GM03348 (cell line): Measurements from ENCODE around the gene RPS14.
"Not testable (repeated sequence)": the region's sequence is repeated elsewhere in the genome, so short reads cannot be mapped to it uniquely, and the experiment has no call there.

Experiments used
- DNase-seq: peaks from one replicate; pipeline ENCODE4 v3.0.0; 2012; ENCODE audit warnings: low spot score

Gene RPS14

GRCh38 chr5:150479416-150479815 is 29.9 kb upstream of the RPS14 start:
- no peak for DNase-seq

- not testable (repeated sequence) for DNase-seq
Observed at GRCh38 chr5:150476568-150476967, 27.0 kb upstream of the RPS14 start.

DNA sequence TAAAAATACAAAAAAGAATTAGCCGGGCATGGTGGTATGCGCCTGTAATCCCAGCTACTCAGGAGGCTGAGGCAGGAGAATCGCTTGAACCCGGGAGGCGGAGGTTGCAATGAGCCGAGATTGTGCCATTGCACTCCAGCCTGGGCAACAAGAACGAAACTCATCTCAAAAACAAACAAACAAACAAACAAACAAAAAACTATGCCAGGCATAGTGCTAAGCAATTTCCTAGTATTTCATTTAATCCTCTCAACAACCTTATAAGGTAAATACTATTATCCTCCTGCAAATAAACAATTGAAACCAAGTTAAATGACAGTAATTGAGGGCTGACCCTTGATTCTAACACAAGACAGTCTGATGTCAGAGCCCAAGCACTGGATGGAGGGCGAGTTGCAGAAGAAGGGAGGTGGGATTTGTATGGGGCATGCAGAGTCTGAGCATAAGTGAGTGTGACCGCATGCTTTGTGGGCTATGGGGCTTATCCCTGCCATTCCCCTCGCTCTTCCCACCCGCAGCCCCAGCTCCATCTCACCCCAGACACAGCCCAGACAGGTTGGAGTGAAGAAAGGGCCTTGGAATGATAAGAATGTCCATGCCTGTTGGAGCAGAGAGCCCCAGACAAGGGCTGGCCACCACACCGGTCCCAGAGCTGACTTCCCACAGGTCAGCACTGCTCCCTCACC is 24.3 kb upstream of the RPS14 start:
- peak; percentile 63 for DNase-seq

DNA sequence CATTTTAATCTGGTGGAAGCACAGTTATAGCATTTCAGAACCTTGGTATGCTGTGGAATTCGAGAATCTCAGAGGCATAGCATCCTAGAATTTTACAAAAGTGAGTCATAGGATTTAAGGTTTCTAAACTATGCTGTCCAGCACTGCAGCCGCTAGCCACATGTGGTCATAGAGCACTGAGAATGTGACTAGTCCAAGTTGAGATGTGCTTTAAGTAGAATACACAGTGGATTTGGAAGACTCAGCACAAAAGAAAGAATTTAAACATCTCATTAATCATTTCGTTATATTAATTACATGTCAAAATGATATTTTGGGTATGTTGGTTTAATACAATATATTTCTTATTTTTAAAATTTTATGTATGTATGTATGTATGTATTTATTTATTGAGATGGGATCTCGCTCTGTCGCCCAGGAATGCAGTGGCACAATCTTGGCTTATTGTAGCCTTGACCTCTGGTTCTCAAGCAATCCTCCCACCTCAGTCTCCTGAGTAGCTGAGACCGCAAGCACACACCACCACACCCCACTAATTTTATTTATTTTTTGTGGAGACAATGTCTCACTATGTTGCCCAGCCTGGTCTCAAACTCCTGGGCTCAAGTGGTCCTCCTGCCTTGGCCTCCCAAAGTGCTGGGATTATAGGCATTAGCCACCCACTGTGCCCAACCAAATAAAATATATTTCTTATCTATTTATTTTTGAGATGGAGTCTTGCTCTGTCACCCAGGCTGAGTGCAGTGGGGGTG is 20.4 kb upstream of the RPS14 start:
- DNase-seq: peak; percentile 80

- DNase-seq: no peak
Observed at GRCh38 chr5:150468206-150468605, 18.7 kb upstream of the RPS14 start.

DNA sequence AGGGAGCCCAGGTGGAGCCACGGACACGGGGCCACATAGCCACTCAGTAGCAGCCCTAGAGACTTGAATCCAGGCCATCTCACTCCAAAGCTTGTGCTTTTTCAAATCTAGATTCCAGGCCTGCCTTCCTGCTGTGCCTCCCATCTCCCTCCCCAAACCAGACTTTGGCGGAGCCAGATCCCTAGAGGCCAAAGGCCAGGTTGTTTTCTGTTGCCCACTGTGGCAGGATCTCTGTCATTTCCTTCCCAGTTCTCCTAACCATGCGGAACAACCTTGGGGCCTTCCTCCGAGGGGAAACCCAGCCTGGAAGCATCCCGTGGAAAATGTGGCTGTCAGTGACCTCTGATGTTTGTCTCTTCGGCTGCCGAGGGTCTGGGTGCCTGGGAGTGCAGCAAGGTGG is 16.4 kb upstream of the RPS14 start:
- no peak for DNase-seq

DNA sequence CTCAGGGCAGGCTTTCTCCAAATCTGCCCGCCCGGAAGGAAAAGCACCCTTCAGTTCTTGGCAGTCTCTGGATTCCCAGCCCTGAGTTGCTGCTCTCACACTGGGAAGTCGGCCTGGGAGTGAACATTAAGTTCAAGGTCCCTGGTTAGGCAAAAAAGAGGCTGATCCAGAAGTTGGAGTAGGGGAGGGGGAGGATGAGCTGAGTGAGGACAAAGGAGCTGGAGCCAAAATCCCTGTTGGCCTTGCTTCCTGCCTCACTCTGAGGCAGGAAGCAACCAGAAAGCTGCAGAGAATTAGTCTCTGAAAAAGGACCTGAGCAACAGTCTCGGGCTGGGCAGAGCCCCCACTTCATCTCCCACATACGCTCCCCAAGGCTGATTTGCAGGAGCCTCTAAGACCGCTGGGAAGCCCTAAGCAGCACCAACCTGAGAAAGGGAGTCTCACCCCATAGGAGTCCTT is 15.0 kb upstream of the RPS14 start:
- peak; percentile 54 for DNase-seq

- no peak for DNase-seq
Observed at GRCh38 chr5:150461231-150461630, 11.7 kb upstream of the RPS14 start.

DNA sequence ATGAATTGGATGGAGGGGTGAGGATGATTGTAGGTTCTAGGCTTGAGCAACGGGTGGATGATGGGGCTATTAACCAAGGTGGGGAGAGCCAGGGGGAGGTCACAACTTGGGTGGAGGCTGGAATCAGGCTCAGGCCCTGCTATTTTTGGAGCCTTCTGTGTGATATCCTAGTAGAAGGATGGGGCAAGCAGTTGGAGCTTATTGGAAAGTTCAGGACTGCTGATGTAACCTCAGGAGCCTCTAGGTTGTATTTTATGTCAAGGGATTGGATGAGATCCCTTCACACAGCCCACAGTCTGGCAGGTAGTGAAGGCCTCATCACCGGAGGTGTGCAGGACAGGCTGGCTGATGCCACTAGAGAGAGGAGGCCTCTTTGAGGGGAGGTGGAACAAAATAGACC is 11.2 kb upstream of the RPS14 start:
- DNase-seq: no peak

GRCh38 chr5:150458802-150459557 is 9.4 kb upstream of the RPS14 start:
- DNase-seq: peak; percentile 93

- no peak for DNase-seq
Observed at GRCh38 chr5:150457562-150458240, 8.2 kb upstream of the RPS14 start.

- no peak for DNase-seq
Observed at GRCh38 chr5:150457121-150457520, 7.6 kb upstream of the RPS14 start.

DNA sequence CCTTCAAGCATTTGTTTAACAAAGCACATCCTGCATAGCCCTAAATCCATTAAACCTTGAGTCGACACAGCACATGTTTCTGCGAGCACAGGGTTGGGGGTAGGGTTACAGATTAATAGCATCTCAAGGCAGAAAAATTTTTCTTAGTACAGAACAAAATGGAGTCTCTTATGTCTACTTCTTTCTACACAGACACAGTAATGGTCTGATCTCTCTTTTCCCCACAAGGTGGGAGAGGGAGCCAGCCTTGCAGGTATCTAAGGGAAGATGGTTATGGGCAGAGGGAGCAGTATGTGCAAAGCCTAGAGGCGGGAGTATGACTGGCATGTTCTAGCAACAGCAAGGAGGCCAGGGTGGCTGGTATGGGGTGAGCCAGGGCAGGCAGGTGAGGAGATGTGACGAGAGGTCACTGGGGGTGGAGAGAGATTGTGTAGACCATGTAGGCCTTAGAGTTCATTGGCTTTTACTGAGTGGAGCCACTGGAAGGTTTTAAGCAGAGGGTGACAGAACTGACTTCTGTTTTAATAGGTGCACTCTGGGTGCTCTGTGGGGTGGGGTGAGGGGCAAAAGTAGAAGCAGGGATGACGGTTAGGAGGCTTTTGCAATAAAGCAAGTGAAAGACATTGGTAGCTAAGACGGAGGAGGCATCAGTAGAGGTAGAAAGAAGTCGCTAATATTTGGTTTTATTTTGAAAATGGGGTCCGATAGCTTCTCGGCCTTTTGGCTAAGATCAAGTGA is 5.1 kb upstream of the RPS14 start:
- no peak for DNase-seq

GRCh38 chr5:150454027-150454426 is 4.5 kb upstream of the RPS14 start:
- DNase-seq: not testable (repeated sequence)

DNA sequence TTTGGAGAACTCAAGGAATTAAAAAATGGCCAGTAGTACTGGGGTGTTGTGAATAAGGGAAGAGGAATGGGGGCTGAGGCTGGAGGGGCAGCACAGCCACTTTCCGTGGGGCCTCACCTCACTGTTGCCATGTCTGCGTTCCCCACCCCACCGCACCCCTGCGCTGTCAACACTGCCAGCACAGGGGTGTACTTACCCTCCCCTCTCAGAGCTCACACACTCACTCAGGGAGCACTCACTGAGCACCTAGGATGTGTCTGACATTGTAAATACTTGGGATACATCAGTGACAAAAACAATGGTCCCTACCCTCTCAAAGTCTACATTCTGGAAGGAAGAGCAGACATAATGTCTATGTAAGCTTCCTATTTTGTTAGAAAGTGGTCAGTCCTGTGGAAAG is 3.4 kb upstream of the RPS14 start:
- DNase-seq: no peak

DNA sequence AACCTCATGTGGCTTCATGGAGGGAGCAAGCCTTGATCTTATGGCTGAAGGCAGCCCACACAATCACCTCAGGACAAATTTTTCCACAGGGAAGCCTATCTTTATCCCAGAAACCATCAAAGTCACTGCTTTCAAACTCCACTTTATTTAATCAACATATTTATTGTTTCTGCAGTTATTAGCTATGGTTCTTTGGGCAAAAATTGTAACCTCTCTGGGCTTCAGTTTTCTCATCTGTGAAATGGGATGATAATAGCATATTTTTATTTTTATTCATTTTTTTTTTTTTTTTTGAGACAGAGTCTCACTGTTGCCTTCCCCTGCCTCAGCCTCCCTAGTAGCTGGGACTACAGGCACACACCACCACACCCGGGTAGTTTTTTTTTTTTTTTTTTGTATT is 2.1 kb upstream of the RPS14 start:
- DNase-seq: no peak

DNA sequence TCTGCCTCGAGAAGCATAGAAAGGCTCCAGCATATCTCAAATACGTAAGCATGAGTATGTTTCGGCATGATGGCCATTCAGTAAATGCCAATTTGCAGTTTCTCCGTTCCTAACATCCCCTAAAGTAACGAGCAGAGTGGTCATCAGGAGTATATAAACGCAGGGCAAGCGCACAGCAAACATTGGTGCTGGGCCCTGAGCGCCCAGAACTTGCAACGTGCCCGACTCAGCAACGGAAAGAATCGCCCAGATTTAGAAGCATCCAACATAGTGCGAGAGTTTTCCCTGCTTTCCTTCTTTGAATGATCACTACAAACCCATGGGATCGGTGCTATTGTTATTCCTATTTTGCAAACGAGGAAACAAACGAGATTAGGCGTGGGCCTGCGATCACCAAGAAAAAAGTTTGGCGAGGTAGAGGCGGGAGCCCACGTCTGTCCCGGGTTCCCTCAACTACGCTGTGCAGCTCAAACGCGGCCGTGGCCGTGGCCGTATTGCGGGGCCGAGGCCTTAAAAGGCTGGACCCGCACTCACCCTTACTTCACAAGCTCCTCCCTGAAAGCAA is 505 bp downstream of the RPS14 start:
- no peak for DNase-seq

DNA sequence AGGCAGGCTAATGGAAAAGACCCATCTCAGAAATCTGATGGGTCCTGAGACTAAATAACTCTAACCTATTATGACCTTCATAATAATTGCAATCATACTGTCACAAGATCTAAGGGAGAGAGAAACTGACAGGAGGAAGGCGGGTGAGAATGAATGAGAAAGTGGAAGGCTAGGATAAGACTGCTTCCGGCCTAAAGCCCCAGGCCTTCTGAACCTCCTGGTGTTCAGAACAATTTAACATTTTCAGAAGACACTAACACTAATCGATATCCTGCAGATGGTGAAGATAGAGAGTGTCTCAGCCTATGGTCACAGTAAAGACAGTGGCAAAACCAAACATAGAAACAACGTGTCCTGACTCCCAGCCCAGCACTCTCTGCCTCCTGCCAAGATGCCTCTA is 1.2 kb downstream of the RPS14 start:
- no peak for DNase-seq

DNA sequence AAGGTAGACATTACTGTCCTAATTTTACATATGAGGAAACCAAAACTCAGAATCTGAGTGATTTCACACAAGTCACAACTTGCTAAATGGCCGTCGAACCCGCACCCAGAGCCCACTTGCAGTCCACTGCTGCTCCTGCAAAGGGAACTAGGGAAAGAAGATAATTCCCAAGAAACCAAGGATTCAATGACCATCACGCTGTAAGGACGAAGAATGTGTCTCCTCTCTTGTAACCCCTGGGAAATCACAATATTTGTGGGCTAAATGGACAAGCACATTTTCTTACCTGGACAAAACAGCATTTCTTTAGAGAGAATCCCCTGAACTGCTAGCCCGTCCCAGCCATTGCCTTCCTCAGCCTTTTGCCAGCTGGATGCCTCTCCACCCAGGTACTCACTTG is 2.4 kb downstream of the RPS14 start:
- DNase-seq: no peak

DNA sequence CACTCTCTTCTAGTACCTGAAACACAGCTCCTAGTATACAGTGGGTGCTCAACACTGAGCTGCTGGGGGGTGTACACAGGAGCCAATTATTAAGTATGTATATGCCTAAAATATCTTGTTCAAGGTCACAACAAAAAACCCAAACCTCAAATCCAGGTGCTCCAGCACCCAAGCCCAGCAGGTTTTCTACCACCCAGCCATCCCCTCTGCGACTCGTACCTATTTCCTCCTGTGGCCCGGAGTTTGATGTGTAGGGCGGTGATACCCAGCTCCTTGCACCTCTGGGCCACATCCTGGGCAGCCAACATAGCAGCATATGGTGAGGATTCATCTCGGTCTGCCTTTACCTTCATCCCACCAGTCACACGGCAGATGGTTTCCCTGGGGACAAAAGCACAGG is 3.0 kb downstream of the RPS14 start:
- no peak for DNase-seq

DNA sequence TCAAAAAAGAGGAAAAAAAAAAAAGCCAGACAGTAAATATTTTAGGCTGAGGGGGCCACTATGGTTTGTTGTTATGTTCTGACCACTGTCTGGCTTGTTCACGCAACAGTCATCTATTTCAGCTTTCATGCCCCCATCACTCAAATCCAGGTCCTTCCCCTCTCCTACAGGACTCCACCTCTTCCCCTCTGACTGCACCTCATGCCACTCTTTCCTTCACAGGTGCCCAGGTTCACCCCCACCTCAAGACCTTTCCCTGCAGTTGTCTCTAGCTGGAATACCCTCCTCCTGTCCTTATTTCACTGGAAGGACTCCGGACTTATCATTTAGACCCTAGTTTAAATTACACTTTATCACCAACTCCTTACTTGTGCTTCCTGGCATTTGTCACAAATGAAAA is 3.5 kb downstream of the RPS14 start:
- DNase-seq: no peak
